Measurements from ENCODE around the gene PTGER4.

- TF ChIP-seq, protein P1, sequence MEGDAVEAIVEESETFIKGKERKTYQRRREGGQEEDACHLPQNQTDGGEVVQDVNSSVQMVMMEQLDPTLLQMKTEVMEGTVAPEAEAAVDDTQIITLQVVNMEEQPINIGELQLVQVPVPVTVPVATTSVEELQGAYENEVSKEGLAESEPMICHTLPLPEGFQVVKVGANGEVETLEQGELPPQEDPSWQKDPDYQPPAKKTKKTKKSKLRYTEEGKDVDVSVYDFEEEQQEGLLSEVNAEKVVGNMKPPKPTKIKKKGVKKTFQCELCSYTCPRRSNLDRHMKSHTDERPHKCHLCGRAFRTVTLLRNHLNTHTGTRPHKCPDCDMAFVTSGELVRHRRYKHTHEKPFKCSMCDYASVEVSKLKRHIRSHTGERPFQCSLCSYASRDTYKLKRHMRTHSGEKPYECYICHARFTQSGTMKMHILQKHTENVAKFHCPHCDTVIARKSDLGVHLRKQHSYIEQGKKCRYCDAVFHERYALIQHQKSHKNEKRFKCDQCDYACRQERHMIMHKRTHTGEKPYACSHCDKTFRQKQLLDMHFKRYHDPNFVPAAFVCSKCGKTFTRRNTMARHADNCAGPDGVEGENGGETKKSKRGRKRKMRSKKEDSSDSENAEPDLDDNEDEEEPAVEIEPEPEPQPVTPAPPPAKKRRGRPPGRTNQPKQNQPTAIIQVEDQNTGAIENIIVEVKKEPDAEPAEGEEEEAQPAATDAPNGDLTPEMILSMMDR (optimal IDR thresholded peaks at IDR 0.05 in 1 of 3, IDR thresholded peaks at IDR 0.05 in 1 of 3, conservative IDR thresholded peaks at IDR 0.05 in 1 of 3; ENCODE audit: extremely low read depth in 1 of 3, insufficient read depth in 2 of 3, low read length in 3 of 3), result no peak
- TF ChIP-seq EZH2 (IDR thresholded peaks at IDR 0.05; ENCODE audit: low read length), result no peak
Measured at GRCh38 chr5:40665635-40666298, 13.9 kb upstream of the PTGER4 start.
